ACC112 (cell line): Measurements from ENCODE around the gene DAGLA.

Experiments used
- H2AFZ ChIP-seq: fragments of 200-600 bp; sonication (generic); one replicate; pipeline ENCODE4 v1.6.0; 2017; ENCODE audit warnings: antibody characterized with exemption, low read length; ENCODE audit not compliant: unreplicated experiment
- H3K27ac ChIP-seq: fragments of 200-600 bp; sonication (generic); 2 replicates; pipeline ENCODE4 v1.5.1; 2014; ENCODE audit warnings: low read depth, mild to moderate bottlenecking, antibody characterized with exemption, low read length, moderate library complexity
- H3K27me3 ChIP-seq: fragments of 200-600 bp; sonication (generic); 2 replicates; pipeline ENCODE4 v1.6.1; 2014; ENCODE audit warnings: mild to moderate bottlenecking, antibody characterized with exemption, low read length, moderate library complexity, mixed read lengths; ENCODE audit not compliant: insufficient read depth
- H3K36me3 ChIP-seq: fragments of 200-600 bp; sonication (generic); 2 replicates; pipeline ENCODE4 v1.6.1; 2016; ENCODE audit warnings: mild to moderate bottlenecking, antibody characterized with exemption, low read length, moderate library complexity, mixed read lengths; ENCODE audit not compliant: insufficient read depth
- H3K4me1 ChIP-seq: fragments of 200-600 bp; sonication (generic); one replicate; pipeline ENCODE4 v1.6.1; 2016; ENCODE audit warnings: low read length, mixed read lengths; ENCODE audit not compliant: insufficient read depth, unreplicated experiment, control insufficient read depth
- H3K4me3 ChIP-seq: fragments of 200-600 bp; sonication (generic); 2 replicates; pipeline ENCODE4 v1.5.1; 2014; ENCODE audit warnings: mild to moderate bottlenecking, low read depth, low read length
- H3K79me2 ChIP-seq: fragments of 200-600 bp; sonication (generic); one replicate; pipeline ENCODE4 v1.6.0; 2016; ENCODE audit warnings: low read length; ENCODE audit not compliant: control insufficient read depth, unreplicated experiment, insufficient read depth

Gene DAGLA

DNA sequence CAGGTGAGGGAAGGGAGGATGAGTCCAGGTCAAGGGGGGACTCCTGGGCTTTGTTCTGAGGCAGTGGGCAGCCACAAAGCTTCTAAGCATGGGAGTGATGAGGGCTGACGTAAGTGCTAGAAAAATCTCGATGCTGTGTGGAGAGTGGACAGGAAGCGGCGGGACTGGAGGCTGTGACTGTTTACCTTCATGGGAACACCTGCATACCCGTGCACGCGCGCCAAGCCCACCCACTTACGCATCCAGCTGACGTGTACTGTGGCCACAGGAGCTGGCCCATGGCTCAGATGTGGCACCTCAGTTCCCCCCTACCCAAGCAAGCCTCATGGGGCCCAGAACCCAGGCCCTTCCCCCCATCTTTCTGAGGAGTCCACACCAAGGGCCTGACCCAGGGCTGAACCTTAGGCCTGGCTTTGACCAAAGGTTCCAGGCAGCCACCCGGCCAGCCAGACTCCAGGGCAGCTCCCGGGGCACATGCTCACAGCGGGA is 86.2 kb downstream of the DAGLA start:
- H3K4me3 ChIP-seq: no peak overlapping the region
- no peaks in the 10 kb centered on the region for H3K27me3 ChIP-seq
- peaks cover 12% of the 10 kb centered on the region for H3K4me1 ChIP-seq
- no peaks in the 10 kb centered on the region for H3K79me2 ChIP-seq
- H3K27ac ChIP-seq: no peak overlapping the region
- no peaks in the 10 kb centered on the region for H3K36me3 ChIP-seq
- H2AFZ ChIP-seq: no peak overlapping the region

DNA sequence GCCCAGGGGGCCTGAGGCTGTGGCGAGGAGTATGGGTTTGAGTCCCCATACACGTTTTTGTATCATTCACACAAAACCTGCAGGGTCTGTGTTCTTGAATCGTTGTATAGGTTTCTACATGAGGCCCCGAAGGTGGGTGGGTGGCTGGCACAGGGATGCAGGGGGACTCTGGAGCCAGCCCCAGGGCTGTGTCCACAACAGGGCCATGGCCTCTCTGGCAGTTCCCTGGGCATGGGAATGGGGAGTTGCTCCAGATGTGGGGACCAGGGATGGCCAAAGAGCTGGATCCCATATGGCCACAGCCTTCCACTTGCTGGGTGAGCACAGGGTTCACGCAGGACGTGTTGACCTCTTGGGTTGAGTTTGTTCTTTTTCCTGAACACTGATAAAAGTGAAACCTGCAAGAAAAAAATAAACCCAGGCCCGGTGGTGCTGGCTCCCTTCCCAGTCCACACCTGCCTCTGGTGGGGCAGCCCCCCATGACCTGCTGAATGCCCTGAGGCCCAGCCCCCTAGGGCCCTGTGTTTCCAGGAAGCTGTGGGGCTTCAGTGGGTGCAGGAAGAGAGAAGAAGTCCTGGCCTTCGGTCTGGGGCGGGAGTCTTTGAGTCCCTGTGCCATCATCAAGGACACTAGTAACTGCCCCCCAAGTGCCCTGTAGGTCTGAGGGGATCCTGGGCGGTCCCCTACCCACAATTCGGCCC is 88.3 kb downstream of the DAGLA start:
- Histone ChIP-seq H2AFZ (no peak overlapping the region), H3K27me3 (no peaks in the 10 kb centered on the region), H3K27ac (no peak overlapping the region), H3K79me2 (no peaks in the 10 kb centered on the region), H3K4me3 (no peak overlapping the region), H3K36me3 (no peaks in the 10 kb centered on the region), H3K4me1 (peaks cover 7% of the 10 kb centered on the region)

- Histone ChIP-seq H3K27ac (no peak overlapping the region), H2AFZ (no peak overlapping the region), H3K27me3 (no peaks in the 10 kb centered on the region), H3K4me3 (no peak overlapping the region), H3K79me2 (no peaks in the 10 kb centered on the region), H3K4me1 (peaks cover 7% of the 10 kb centered on the region), H3K36me3 (no peaks in the 10 kb centered on the region)
Observed at GRCh38 chr11:61769169-61769920, 89.2 kb downstream of the DAGLA start.

DNA sequence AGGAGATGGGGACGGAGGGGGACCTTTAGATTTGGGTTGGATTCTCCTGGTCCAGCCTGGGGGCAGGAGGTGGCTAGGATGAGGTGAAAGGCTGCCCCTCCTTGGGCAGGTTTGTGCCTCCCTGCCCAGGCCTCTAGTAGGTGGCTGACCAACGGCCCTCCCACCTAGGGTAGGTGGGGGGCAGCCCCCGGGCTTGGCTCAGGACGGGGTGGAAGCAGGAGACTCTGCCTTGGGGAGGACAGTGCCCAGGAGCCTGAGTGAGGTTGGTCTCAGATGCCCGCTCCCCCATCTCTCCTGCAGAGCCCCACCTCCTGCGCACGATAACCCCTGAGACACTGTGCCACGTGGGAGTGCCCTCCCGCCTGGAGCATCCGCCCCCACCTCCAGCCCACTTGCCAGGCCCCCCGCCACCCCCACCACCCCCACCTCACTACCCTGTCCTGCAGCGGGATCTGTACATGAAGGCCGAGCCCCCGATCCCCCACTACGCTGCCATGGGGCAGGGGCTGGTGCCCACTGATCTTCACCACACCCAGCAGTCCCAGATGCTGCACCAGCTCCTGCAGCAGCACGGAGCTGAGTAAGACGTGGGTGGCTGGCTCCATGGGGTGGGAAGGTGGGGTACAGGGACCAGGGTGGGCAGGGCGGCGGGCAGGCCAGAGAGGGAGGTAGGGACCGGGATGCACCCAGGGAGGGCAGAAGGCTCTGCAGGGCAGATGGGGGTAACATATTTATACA is 89.9 kb downstream of the DAGLA start:
- Histone ChIP-seq H3K4me3 (no peak overlapping the region), H3K79me2 (no peaks in the 10 kb centered on the region), H3K27ac (no peak overlapping the region), H3K27me3 (no peaks in the 10 kb centered on the region), H2AFZ (no peak overlapping the region), H3K36me3 (no peaks in the 10 kb centered on the region), H3K4me1 (peaks cover 7% of the 10 kb centered on the region)

- Histone ChIP-seq H3K4me3 (no peak overlapping the region), H3K27ac (no peak overlapping the region), H3K79me2 (no peaks in the 10 kb centered on the region), H2AFZ (no peak overlapping the region), H3K27me3 (no peaks in the 10 kb centered on the region), H3K36me3 (no peaks in the 10 kb centered on the region), H3K4me1 (peaks cover 7% of the 10 kb centered on the region)
Observed at GRCh38 chr11:61771195-61771894, 91.2 kb downstream of the DAGLA start.

DNA sequence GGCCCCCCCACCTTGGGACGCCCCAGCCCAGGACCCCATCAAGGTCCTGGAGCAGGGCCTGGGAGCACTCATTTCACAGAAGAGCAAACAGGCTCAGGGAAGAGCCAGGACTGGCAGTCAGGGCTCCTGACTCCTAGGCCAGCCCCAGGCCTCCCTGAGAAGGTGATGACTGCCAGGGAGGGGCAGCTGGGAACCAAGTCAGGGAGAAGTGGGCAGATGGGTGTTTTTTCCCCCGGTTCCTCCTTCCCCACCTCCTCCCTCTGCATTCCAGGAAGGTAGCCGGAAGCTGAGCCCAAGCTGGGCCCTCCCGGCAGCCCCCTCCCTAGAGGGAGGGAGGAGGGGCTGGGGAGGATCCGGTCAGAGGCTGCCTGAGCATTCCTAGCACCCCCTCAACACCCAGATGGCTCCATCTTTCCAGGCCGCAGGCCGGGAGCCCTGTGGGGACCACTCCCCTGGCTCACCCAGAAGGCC is 91.8 kb downstream of the DAGLA start:
- no peak overlapping the region for H3K4me3 ChIP-seq
- no peak overlapping the region for H2AFZ ChIP-seq
- H3K27me3 ChIP-seq: no peaks in the 10 kb centered on the region
- peaks cover 7% of the 10 kb centered on the region for H3K4me1 ChIP-seq
- no peaks in the 10 kb centered on the region for H3K36me3 ChIP-seq
- no peak overlapping the region for H3K27ac ChIP-seq
- no peaks in the 10 kb centered on the region for H3K79me2 ChIP-seq

DNA sequence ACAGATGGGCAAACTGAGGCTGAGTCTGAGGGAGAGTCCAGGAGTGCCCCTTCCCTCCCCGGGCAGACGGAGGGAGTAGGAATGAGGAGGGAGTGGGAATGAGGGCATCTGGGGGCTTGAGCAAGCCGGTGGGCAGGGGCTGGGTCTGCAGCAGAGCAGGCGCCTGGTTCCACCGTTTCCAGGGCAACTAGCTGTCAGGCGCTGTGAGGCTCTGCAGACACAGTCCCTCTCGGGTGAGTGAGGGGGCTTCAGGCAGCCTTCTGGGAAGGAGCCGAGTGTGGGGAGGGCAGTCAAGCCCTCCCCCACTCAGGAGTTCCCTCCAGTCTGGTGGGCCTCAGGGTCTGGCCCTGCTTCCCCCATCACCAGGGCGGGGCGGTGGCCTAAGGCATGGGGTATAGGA is 93.2 kb downstream of the DAGLA start:
- Histone ChIP-seq H3K79me2 (no peaks in the 10 kb centered on the region), H3K27ac (no peak overlapping the region), H3K27me3 (no peaks in the 10 kb centered on the region), H2AFZ (no peak overlapping the region), H3K36me3 (no peaks in the 10 kb centered on the region), H3K4me3 (no peak overlapping the region), H3K4me1 (peaks cover 7% of the 10 kb centered on the region)

GRCh38 chr11:61773809-61774208 is 93.6 kb downstream of the DAGLA start:
- no peak overlapping the region for H3K27ac ChIP-seq
- peaks cover 7% of the 10 kb centered on the region for H3K4me1 ChIP-seq
- no peak overlapping the region for H3K4me3 ChIP-seq
- no peaks in the 10 kb centered on the region for H3K36me3 ChIP-seq
- H3K27me3 ChIP-seq: no peaks in the 10 kb centered on the region
- H3K79me2 ChIP-seq: no peaks in the 10 kb centered on the region
- H2AFZ ChIP-seq: no peak overlapping the region

DNA sequence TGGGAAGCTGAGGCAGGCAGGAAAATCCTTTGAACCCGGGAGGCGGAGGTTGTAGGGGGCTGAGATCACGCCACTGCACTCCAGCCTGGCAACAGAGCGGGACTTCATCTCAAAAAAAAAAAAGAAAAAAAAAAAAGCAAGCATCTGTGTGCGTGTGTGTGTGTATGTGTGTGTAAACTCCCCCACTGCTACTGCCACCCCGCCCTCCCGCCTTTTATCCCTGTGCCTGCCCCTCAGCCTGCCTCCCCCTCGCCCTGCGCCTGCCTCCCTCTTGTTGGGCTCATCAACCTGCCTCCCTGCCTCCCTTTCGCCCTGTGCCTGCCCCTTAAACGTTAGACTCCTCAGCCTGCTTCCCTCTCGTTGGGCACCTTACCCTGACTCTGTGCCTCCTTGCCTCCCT is 94.2 kb downstream of the DAGLA start:
- Histone ChIP-seq H3K27ac (no peak overlapping the region), H3K4me1 (peaks cover 5% of the 10 kb centered on the region), H3K27me3 (no peaks in the 10 kb centered on the region), H2AFZ (no peak overlapping the region), H3K79me2 (no peaks in the 10 kb centered on the region), H3K36me3 (no peaks in the 10 kb centered on the region), H3K4me3 (no peak overlapping the region)

DNA sequence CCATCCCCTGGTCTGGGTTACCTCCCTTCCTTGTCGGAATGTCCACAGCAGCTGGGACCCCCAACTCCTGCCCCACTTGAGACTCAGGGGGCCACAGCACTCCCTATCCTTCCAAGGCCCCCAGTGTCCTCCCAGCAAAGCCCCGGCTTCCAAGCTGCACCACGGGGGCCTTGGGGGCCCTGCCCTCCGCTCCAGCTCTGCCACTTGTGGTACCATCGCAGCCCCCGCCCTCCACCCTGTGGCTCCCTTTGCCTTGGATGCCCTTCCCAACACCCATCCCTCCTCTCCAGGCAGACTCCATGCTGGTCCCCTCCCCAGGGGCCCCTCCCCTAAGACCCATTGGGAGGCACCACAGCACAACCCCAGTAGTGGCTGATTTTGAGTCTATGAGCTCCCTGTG is 94.9 kb downstream of the DAGLA start:
- no peaks in the 10 kb centered on the region for H3K36me3 ChIP-seq
- H3K4me1 ChIP-seq: no peaks in the 10 kb centered on the region

More for the DNA sequence above, 94.9 kb downstream of the DAGLA start:
- Histone ChIP-seq H3K79me2 (no peaks in the 10 kb centered on the region), H3K27ac (no peak overlapping the region), H3K4me3 (no peak overlapping the region), H2AFZ (no peak overlapping the region), H3K27me3 (no peaks in the 10 kb centered on the region)
